ENCODE measurements around the gene KIAA1217. TPM values are rescaled to one million over a fixed set of nuclear protein-coding genes. Genes with fewer than 3 reads are reported as not detected.

Gene KIAA1217
- total RNA-seq, 4 donors from 2014 or later = 46.9 to 108 (median 61.5) TPM

DNA sequence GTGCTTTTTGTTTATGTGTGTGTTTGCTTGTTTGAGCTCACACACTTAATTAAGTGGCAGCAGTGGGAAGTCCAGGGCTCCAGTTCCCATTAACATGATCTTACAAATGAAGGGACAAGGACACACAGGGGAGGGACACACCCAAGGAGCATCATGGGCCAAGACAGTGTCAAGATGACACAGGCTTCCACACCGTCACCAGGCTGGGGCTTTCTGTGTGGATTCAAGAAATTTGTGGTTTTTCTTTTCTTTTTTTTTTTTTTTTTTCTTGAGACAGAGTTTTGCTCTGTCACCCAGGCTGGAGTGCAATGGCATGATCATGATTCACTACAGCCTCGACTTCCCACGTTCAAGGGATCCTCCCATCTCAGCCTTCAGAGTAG is 173.6 kb downstream of the KIAA1217 start:
- no peak for TF ChIP-seq POLR2A (IDR thresholded peaks at IDR 0.05)
- H3K9me3 ChIP-seq = no peaks in the 10 kb centered on the region
- no peaks in the 10 kb centered on the region for H3K27me3 ChIP-seq
- H3K4me1 ChIP-seq = peaks cover 0 to 5% (median 2%) of the 10 kb centered on the region in 4 donors
- DNase-seq = no peak
- H3K27ac ChIP-seq = peak overlapping the region in 1 of 4 donors; percentile 74
- H3K4me3 ChIP-seq = no peak overlapping the region
- no peaks in the 10 kb centered on the region for H3K36me3 ChIP-seq

DNA sequence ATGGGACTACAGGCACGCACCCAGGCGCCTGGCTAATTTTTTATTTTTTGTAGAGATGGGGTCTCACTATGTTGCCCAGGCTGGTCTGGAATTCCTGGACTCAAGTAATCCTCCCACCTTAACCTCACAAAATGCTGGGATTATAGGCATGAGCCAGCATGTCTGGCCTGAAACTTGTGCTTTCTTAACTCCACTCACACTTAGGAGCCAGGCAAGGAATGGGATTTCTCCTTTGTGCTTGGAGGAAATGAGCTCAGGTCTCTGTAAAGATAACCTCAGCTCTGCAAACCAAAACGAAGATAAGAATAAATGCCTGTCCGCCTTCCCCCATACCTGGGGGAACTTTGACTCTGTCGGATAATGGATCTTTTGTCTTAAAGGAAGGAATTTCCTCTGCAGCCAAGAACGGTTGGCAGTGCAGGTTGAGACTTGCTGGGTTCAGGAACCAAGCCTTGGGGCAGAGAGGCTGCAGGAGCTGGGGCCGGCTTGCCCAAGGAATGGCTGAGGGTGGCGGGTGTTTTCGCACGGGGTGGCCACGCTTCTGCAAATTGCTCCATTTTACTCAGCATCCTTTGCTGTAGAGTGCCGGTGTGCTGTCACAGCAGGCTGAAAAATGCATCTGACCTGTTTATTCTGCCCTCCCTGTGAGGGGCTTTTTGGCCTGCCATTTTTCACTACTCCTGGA is 174.2 kb downstream of the KIAA1217 start:
- H3K9me3 ChIP-seq = no peaks in the 10 kb centered on the region
- peak overlapping the region in 2 of 4 donors; percentile 60 to 74 for H3K27ac ChIP-seq
- DNase-seq = peak in 1 of 3 donors; percentile 55
- TF ChIP-seq CTCF (IDR thresholded peaks at IDR 0.05) = no peak
- no peak for TF ChIP-seq POLR2A (IDR thresholded peaks at IDR 0.05)
- H3K36me3 ChIP-seq = no peaks in the 10 kb centered on the region
- peaks cover 0 to 5% (median 2%) of the 10 kb centered on the region in 4 donors for H3K4me1 ChIP-seq
- no peaks in the 10 kb centered on the region for H3K27me3 ChIP-seq
- no peak overlapping the region for H3K4me3 ChIP-seq

DNA sequence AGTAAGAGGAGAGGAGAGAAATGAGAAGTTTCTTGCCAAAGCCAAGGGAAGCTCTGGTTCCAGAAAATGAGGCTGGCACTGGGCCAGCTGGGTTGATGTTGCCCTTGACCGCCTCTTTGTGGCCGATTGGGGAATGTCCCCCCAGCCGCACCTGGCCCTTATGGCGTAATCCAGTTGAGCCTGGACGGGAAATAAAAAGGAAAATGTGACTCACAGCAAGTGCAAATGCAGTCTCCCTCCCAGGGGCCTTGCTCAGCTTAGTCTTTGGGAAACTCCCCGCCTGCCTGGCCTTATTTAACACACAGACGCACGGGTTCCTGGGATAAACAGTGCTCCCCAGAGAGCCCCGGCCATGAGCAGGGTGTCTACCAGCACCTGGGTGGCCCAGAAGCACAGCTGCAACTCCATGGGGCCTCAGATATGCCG is 174.8 kb downstream of the KIAA1217 start:
- peak in 1 of 2 donors; percentile 21 for TF ChIP-seq POLR2A (IDR thresholded peaks at IDR 0.05)
- peak in 4 of 6 experiments; percentile 20 to 61 (median 50) for TF ChIP-seq CTCF (IDR thresholded peaks at IDR 0.05)
- no peaks in the 10 kb centered on the region for H3K9me3 ChIP-seq
- peaks cover 0 to 5% (median 2%) of the 10 kb centered on the region in 4 donors for H3K4me1 ChIP-seq
- peak; percentile 26 to 86 (median 86) for DNase-seq
- H3K36me3 ChIP-seq = no peaks in the 10 kb centered on the region
- H3K4me3 ChIP-seq = no peak overlapping the region
- no peaks in the 10 kb centered on the region for H3K27me3 ChIP-seq
- H3K27ac ChIP-seq = peak overlapping the region; percentile 55 to 74 (median 63)

DNA sequence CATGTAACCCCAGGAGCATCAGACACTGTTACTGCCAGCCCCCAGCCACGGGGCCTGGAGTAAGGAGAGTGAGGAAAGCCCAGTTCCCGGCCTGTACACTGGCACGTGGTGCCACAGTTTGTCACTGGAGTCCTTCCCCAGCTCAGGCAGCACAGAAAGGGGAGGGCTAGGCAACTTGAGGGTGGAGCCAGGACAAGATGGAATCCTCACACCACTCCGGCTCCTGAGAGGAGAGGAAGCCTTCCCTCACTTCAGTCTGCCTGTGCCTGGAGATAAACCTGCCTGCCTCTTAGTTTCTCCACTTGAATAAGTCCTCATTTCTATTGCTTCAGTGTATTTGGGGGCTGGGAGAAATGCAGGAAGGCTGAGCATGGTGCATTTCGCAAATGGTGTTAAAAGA is 176.0 kb downstream of the KIAA1217 start:
- Histone ChIP-seq H3K4me1 (peaks cover 0 to 5% (median 2%) of the 10 kb centered on the region in 4 donors), H3K4me3 (no peak overlapping the region), H3K27me3 (no peaks in the 10 kb centered on the region), H3K9me3 (no peaks in the 10 kb centered on the region), H3K36me3 (no peaks in the 10 kb centered on the region), H3K27ac (no peak overlapping the region)
- DNase-seq = no peak
- TF ChIP-seq CTCF (IDR thresholded peaks at IDR 0.05) (no peak), POLR2A (IDR thresholded peaks at IDR 0.05) (no peak)

GRCh38 chr10:24385776-24386175 is 176.8 kb downstream of the KIAA1217 start:
- no peaks in the 10 kb centered on the region for H3K36me3 ChIP-seq
- H3K4me3 ChIP-seq = no peak overlapping the region
- no peak for DNase-seq
- no peak overlapping the region for H3K27ac ChIP-seq
- H3K27me3 ChIP-seq = no peaks in the 10 kb centered on the region
- H3K9me3 ChIP-seq = no peaks in the 10 kb centered on the region
- no peak for TF ChIP-seq POLR2A (IDR thresholded peaks at IDR 0.05)
- no peak for TF ChIP-seq CTCF (IDR thresholded peaks at IDR 0.05)
- peaks cover 0 to 5% (median 2%) of the 10 kb centered on the region in 4 donors for H3K4me1 ChIP-seq

- Histone ChIP-seq H3K36me3 (no peaks in the 10 kb centered on the region), H3K4me3 (no peak overlapping the region), H3K9me3 (no peaks in the 10 kb centered on the region), H3K27me3 (no peaks in the 10 kb centered on the region), H3K27ac (no peak overlapping the region), H3K4me1 (no peaks in the 10 kb centered on the region)
- no peak for DNase-seq
- TF ChIP-seq CTCF (IDR thresholded peaks at IDR 0.05) (no peak), POLR2A (IDR thresholded peaks at IDR 0.05) (no peak)
These were observed 181.3 kb downstream of the KIAA1217 start for GRCh38 chr10:24390146-24390700.
